A172 (cell line): Measurements from ENCODE around the gene TMEM51. TPM values are rescaled to one million over a fixed set of nuclear protein-coding genes. Genes with fewer than 3 reads are reported as not detected.

ENCODE experiments used
- DNase-seq: peaks from one replicate; pipeline ENCODE4 v3.0.0-alpha.2; 2015; ENCODE audit warnings: low spot score
- total RNA-seq: library from RNA; depleted of rRNA; stranded (reverse); fragments of >200 nt; shearing (Covaris generic); gene quantifications from 2 replicates; pipeline ENCODE4 v1.2.3, GENCODE V29; 2014

Gene TMEM51
- total RNA-seq, 1 experiment from 2014 or later = 8.5 TPM

DNA sequence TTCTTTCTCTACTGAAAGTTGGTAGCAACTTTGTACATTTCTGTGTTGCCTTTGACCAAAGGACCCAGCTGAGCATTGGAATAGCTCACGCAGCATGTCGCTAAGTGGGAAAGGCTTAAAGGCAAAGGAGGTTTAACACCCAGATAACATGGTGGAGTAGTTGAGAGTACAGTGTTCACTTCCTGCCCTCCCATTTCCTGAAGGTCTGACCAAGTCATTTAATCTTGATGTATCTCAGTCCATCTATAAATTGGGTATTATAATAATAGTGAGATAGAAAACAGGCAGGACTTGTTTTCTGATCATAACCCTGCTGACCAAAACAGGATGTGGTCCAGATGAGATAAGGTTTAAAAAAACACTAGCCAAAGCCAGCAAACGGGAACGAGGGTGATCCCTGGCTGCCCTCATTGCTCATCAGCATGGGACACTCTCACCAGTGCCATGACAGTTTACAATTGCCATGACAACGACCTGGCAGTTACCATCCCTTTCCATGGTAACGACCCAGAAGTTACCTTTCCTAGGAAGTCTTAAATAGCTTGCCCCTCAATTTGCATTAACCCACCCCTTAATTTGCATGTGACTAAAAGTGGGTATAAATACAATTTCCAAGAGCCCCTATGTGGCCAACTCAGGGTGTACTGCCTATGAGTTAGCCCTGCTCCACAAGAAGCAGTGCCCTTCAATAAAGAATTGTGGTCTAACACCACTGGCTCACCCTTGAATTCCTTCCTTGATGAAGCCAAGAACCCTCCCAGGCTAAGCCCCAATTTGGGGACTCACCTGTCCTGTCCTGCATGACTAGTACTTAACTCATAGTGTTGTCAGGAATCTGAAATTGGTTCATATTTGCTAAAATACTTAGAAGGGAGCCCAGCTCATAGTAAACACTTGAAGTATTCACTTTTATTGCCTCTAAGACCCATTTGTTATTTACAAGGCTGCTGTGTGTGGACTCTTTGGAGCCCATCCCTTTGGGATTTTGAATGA is 65.0 kb downstream of the TMEM51 start:
- peak; percentile 80 for DNase-seq

- DNase-seq = no peak
Observed at GRCh38 chr1:15219280-15220023, 65.9 kb downstream of the TMEM51 start.

- no peak for DNase-seq
Observed at GRCh38 chr1:15220024-15220392, 66.5 kb downstream of the TMEM51 start.

DNA sequence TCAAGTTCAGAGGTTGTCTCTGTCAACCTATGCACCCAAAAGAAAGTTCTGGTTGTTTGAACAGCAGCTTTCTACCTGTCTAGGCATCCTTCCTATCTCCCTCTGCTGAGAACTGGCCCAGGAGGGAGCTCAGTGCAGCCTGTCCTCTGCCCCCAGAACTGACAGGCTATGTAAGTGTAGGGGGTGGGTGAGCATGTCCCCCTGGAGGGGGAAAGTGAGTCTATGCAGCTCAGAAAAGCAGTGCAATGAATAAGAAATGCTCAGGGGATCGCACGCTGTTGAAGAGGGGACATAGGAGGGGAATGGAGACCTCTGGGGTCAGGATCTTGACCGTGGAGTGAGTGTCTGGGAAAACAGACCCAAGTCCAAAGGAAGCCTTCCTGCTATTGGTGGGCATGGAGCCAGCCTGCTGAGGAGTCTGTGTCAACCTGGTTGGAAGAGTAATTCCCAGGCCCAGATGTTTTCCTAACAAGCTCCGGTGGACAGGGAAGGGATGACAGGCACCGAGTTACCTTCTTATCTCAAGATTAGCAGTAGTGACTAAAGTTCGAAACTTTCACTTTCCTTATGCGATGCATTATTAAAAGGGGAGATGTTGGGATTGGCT is 67.4 kb downstream of the TMEM51 start:
- DNase-seq = no peak

DNA sequence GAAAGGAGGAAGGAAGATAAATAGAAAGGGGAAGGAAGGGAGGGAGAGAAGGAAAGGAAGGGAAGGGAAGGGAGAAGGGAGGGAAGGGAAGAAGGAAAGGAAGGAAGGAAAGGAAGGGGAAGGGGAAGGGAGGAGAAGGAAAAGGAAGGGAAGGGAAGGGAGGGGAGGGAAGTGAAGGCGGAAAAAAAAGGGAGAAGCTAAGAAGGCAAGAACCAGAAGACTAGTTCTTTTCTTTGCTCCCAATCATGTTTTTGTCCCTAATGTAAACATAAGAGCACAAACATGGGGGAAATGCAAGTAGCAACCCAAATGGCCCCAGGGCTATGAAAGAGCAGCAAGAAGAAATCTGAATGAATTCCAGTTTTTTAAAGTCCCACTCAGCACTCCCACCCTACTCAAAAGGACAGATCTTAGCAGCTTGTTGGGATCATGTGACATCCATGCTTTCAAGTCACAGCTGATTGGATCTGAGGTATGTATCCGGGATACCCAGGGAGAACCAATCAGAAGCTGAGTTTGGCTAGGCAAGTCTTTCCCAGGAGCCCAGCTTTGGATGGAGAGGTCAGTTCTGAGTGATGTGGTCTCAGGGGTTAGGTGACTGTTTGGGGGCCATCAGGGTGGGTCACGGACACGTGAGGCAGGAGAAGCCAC is 69.2 kb downstream of the TMEM51 start:
- no peak for DNase-seq

GRCh38 chr1:15224259-15224869 is 70.8 kb downstream of the TMEM51 start:
- no peak for DNase-seq

GRCh38 chr1:15224974-15225373 is 71.4 kb downstream of the TMEM51 start:
- DNase-seq = no peak

DNA sequence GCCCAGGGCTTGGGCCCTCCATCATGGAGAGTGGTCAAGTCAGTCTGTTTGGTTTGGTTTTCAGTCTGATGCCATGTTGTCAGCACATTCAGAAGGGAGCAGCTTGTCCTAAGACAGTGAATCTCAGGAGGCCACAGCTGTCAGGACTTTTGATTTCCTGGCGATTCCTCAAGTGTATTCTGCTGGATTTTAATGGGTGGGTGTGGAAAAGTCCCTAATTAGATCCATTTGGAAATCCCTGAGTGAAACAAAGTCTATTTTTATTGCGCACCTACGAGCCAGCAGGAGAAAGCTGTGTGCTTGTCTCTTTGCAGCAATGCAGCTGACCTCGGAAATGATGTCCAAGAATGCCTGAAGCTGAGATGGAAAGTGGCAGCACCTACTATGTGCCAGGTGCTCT is 71.9 kb downstream of the TMEM51 start:
- DNase-seq = no peak

DNA sequence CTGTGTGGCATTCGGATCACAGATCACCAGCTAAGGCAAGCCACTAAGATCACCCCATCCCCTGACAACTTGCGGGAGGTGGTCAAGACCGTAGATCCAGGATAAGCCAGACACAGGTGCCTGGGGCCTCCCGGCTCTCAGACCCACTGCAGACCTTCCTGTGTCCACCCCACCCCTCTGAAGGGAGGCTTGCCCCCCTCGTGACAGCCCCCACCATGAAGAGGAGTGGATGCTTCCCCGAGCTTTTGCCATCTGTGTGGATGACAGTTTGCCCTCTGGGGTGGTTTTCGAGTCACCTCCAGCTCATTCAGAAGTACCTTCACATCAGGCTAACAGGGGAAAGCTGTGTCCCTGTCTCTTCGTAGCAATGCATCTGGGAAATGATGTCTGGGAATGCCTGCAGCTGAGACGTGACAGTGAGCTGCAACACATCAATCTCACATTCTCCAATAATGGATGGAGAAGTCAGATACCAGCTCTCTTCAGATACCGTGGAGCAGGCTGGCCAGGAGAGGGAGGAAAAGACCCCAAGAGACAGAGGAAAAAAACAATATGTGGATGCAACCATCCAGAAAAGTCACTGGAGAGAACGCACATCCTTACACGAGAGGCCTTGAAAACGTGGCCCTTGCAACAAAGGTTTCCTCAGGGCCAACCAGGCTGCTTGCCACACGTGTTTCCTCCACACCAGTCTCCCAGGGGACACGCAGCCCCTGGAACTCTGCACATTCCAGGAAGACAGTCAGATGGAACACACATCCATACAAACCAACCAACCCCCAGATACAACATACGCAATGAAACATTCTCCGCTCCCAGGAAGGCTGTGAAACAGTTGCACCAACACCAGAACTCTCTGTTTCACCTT is 73.1 kb downstream of the TMEM51 start:
- no peak for DNase-seq

DNA sequence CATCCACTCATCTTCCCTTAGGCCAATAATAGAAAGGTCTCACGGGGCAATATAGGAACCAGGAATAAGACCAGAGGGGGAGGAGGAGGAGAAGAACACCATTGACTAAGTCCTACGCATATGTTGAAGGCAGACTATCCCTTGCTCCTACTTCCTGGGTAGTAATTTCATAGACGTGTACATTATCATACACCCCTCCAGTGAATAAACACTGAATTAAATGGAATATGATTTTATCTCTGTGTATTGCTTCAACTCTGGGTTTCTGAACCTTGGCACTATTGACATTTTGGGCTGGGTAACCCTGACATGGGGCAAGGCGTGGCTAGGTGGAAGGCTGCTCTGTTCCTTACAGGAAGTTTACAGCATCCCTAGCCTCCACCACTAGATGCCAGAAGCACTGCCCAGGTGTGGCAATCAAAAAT is 76.2 kb downstream of the TMEM51 start:
- no peak for DNase-seq

DNA sequence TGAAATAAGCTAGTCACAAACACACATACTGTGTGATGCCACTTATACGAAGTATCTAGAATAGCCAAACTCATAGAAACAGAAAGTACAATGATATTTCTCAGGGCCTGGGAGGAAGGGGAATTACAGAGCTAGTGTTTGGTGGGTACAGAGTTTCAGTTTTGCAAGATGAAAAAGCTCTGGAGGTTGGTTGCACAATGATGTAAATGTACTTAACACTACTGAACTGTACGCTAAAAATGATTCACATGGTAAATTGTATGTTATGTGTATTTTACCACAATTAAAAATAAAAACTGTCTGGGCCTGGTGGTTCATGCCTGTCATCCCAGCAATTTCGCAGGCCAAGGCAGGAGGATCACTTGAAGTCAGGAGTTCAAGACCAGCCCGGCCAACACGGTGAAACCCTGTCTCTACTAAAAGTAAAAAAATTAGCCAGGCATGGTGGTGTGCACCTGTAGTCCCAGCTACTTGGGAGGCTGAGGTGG is 78.2 kb downstream of the TMEM51 start:
- DNase-seq = no peak

- DNase-seq = no peak
Observed at GRCh38 chr1:15233689-15234088, 80.1 kb downstream of the TMEM51 start.

DNA sequence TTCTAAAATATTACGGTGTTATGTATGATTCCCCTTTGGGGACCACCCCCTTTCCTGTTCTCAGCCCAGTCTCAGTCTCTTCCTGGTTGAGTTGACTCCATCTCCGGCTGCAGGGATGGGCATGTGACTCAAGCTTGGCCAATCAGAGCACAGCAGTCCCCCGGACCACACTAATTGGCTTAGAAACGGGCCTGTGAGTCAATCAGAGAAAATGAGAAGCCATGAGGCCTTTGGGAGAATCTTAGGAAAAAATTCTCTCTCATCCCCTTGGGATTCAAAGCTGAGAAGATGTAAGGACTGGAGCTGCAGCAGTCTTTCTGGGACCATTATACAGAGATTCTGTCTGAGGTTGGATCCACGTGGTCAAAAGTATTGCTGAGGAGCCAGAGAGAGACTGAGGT is 82.8 kb downstream of the TMEM51 start:
- peak; percentile 11 for DNase-seq

GRCh38 chr1:15236746-15237145 is 83.2 kb downstream of the TMEM51 start:
- DNase-seq = no peak

DNA sequence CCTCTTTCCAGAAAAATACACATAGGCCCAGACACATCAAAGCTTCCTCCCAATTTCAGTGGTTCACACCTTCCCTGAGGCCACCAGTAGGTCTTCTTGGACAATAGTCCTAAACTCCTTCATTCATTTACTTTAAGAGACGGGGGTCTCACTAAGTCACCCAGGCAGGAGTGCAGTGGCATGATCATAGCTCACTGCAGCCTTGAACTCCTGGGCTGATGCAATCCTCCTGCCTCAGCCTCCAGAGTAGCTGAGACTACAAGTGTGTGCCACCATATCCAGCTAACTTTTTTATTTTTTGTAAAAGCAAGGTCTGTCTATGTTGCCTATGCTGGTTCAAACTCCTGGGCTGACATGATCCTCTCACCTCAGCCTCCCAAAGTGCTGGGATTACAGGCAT is 85.2 kb downstream of the TMEM51 start:
- no peak for DNase-seq

GRCh38 chr1:15242766-15243165 is 89.2 kb downstream of the TMEM51 start:
- no peak for DNase-seq

- DNase-seq = no peak
Observed at GRCh38 chr1:15243275-15244043, 89.9 kb downstream of the TMEM51 start.

DNA sequence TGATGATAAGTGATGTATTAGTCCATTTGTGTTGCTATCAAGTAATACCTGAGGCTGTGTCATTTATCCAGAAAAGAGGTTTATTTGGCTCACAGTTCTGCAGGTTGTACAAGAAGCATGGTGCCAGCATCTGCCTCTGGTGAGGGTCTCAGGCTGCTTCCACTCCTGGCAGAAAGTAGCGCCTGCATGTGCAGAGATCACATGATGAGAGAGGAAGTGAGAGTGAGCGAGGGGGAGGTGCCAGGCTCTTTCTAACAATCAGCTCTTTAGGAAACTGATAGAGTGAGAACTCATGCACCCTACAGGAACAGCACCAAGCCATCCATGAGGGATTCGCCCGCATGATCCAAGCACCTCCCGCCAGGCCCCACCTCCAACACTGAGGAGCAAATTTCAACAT is 91.3 kb downstream of the TMEM51 start:
- DNase-seq = no peak

DNA sequence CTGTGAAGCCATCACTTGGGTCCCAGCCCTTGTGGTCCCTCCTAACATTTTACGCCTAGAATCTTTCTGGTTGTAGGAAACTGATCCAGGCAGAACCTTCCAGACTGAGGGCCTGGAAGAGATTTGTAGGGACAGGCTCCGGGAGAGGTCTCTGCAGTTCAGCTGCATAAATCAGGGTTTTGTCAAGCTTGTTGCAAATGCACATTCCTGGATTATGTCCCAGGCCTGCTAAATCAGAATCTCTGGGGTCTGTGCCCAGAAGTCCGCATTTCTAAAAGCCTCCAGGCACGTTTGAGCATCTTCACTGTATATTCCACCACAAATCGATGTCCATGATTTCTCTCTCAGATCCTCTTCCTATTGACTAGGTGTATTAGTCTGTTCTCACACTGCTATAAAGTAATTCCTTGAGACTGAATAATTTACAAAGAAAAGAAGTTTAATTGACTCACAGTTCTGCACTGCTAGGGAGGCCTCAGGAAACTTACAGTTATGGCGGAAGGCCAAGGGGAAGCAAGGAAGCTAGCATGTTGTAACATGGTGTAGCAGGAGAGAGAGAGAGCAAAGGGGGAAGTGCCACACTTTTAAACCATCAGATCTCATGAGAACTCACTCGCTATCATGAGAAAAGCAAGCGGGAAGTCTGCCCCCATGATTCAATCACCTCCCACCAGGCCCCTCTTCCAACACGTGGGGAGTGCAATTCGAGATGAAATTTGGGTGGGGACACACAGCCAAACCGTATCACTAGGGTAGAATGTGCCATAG is 92.2 kb downstream of the TMEM51 start:
- DNase-seq = no peak
